ENCODE data around the gene CBLB.

- TF ChIP-seq CTCF (IDR thresholded peaks at IDR 0.05) (no peak), PBX3 (IDR thresholded peaks at IDR 0.05) (no peak), RAD21 (conservative IDR thresholded peaks at IDR 0.05 in 1 of 2, IDR thresholded peaks at IDR 0.05 in 1 of 2) (no peak), RFX5 (IDR thresholded peaks at IDR 0.05) (no peak), POLR2A (IDR thresholded peaks at IDR 0.05; ENCODE audit: low read length) (no peak), REST (IDR thresholded peaks at IDR 0.05) (no peak), MAX (IDR thresholded peaks at IDR 0.05) (no peak), CHD2 (IDR thresholded peaks at IDR 0.05; ENCODE audit: low read length, partially characterized antibody) (no peak), ATOH8 (CRISPR knock-in tag; IDR thresholded peaks at IDR 0.05; ENCODE audit: low read depth) (no peak), ELK1 (IDR thresholded peaks at IDR 0.05; ENCODE audit: low read depth, low read length) (no peak), HES2 (IDR thresholded peaks at IDR 0.05) (no peak)
These were observed 211.9 kb downstream of the CBLB start for GRCh38 chr3:105656651-105657504.

Measured in A549 (cell line).